Retinal pigment epithelial cell (primary cell): Measurements from ENCODE around the gene NPM1.
"Not testable (repeated sequence)": the region's sequence is repeated elsewhere in the genome, so short reads cannot be mapped to it uniquely, and the experiment has no call there.

Experiments used
- DNase-seq: peaks from one replicate; pipeline ENCODE4 v3.0.0-alpha.2; 2010; ENCODE audit warnings: low read depth
- H3K4me3 ChIP-seq: 2 replicates; pipeline ENCODE4 v1.5.1; 2011; ENCODE audit warnings: mild to moderate bottlenecking, low read length, control low read depth, moderate library complexity
- TF ChIP-seq, protein P1 (sequence below): conservative IDR thresholded peaks from 2 replicates; pipeline ENCODE4 v1.5.1; 2011; ENCODE audit warnings: low read depth, low read length, control low read depth, inconsistent platforms

Gene NPM1

DNA sequence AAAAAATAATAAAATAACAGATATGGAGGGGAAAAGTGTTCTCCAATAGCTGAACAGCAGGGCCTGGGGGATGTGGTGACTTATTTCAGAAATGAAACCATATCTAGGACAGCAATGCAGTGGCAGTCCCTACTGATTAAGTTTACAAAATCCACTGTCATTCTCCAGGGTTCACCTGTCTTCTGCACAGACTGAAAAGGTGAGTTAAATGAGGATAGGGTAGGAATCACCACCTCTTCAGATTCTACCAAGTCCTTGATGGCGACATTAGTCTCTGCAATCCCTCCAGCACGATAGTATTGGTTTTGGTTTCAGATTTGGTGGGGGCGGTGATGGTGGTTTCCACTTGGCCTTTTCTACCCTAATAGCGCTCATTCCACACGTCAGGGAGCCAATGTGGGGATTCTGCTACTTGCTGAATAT is 32.3 kb upstream of the NPM1 start:
- DNase-seq = no peak
- no peak overlapping the region for H3K4me3 ChIP-seq

DNA sequence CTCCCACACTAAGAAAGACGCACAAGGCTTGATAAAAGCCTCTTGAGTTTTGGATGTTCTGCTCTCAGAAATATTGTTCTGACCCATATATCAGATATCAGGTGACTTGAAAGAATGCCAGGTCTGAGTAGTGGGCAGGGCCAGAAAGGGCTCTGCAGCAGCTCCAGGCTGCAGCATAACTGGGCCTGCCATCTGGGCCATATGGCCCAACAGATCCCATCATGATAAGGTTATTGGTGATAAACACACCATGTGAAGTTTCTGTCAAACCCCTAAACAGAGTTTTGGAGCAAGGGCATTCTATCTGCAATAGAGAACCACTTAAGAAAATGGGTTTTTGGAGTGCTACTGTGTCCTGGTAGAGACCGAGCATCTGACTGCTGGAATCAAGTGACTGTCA is 29.8 kb upstream of the NPM1 start:
- H3K4me3 ChIP-seq = no peak overlapping the region
- DNase-seq = no peak
- TF ChIP-seq, protein P1, sequence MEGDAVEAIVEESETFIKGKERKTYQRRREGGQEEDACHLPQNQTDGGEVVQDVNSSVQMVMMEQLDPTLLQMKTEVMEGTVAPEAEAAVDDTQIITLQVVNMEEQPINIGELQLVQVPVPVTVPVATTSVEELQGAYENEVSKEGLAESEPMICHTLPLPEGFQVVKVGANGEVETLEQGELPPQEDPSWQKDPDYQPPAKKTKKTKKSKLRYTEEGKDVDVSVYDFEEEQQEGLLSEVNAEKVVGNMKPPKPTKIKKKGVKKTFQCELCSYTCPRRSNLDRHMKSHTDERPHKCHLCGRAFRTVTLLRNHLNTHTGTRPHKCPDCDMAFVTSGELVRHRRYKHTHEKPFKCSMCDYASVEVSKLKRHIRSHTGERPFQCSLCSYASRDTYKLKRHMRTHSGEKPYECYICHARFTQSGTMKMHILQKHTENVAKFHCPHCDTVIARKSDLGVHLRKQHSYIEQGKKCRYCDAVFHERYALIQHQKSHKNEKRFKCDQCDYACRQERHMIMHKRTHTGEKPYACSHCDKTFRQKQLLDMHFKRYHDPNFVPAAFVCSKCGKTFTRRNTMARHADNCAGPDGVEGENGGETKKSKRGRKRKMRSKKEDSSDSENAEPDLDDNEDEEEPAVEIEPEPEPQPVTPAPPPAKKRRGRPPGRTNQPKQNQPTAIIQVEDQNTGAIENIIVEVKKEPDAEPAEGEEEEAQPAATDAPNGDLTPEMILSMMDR = no peak

More for the DNA sequence above, 32.3 kb upstream of the NPM1 start:
- TF ChIP-seq, protein P1 = no peak

DNA sequence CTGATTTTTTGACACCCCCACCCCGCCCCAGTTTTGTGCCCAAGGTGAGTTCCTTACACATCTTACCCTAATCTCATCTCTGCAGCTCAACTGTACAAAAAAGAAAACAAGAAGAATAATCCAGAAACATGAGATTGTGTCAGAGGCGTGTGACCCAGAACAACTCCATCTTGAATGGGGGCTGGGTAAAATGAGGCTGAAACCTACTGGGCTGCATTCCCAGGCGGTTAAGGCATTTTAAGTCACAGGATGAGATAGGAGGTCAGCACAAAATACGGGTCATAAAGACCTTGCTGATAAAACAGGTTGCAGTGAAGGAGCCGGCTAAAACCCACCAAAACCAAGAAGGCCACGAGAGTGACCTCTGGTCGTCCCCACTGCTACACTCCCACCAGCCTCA is 26.5 kb upstream of the NPM1 start:
- not testable (repeated sequence) for H3K4me3 ChIP-seq, DNase-seq

DNA sequence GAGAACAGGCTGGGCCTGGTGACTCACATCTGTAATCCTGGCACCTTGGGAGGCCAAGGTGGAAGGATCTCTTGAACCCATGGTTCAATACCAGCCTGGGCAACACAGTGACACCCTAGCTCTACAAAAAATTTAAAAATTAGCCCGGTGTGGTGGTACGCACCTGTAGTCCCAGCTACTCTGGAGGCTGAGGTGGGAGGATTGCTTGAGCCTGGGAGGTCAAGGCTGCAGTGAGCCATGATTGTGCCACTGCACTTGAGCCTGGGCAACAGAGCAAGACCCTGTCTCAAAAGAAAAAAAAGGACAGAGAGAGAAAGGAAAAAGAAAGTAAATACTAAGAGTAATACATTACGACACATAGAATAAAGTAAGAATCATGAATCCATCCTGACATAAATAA is 24.4 kb upstream of the NPM1 start:
- DNase-seq, H3K4me3 ChIP-seq: not testable (repeated sequence)

DNA sequence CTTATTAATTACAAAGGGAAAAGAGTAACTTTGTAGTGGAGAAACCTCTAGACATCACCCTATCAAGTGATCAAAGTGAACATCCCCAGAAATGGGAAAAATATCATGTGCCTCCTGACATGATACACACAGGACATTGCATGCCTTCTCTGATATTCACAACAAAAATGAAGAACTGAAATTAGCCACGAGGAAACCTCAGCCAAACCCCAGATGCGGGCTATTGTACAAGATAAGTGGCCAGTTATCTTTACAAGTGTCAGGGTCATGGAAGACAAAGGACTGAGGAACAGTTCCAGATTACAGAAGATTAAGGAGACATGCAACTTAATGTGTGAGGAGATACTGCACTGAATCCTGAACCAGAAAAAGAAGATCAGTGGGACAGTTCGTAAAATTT is 23.8 kb upstream of the NPM1 start:
- TF ChIP-seq, protein P1 = no peak
- DNase-seq = no peak

DNA sequence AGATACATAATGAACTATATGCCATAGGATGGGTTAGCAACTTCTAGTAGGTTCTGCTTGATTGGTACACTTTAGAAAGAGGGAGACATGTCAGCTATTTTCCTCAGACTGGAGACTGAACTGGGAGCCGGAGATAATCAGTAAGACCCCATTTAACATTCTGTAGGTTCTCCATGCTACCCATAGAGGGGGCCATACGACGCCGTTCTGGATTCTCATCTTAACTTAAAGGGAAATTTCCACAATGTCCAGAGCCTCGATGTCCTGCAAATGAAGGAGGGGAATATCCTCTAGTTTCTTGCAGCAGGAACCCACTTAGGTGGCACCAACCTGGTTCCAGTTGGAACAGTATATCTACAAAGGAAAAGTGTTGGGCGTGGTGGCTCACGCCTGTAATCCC is 22.3 kb upstream of the NPM1 start:
- no peak overlapping the region for H3K4me3 ChIP-seq
- TF ChIP-seq, protein P1 = peak; percentile 64
- no peak for DNase-seq

More for the DNA sequence above, 23.8 kb upstream of the NPM1 start:
- no peak overlapping the region for H3K4me3 ChIP-seq

DNA sequence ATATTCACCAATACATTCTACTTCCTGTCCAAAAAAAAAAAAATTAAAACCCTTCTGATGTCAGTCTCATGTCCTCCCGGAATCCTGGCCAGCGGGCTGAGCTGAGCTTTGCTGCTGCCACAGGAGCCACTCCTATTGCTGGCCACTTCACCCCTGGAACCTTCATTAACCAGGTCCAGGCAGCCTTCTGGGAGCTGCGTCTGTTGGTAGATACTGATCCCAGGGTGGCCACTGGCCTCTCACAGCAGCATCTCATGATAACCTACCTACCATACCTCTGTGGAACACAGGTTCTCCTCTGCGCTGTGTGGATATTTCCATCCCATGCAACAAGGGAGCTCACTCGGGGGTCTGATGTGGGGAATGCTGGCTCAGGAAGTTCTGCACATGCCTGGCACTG is 21.0 kb upstream of the NPM1 start:
- DNase-seq = no peak
- TF ChIP-seq, protein P1 = no peak
- no peak overlapping the region for H3K4me3 ChIP-seq

DNA sequence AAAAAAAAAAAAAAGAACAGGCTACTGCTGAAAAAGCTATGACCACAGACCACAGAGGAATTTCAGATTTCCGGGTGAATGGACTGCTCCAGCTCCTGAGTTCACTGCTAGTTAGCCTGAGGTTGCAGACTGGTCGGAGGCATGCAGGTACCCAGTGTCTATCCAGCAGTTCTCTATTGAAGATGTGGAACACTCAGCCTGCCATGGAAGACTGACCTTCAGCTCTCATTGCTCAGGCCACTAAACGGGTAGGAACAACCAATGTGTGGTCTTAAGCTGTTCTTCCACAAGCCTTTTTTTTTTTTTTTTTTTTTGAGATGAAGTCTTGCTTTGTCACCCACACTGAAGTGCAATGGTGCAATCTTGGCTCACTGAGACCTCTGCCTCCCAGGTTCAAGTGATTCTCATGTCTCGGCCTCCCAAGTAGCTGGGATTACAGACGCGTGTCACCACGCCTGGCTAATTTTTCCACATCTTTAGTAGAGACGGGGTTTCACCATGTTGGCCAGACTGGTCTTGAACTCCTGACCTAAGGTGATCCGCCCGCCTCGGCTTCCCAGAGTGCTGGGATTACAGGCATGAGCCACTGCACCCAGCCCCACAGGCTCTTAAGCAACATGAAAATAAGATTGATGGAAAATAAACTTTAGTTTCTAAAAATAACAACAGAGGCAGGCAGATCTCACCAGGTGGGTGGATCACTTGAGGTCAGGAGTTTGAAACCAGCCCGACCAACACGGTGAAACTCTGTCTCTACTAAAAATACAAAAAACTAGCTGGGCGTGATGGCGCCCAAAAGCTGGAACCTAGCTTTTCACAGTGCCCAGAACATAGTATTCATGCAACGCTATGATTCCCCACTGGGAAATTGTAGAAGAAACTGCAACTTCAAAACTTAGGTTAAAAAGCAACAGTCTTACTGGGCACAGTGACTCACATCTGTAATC is 20.0 kb upstream of the NPM1 start:
- TF ChIP-seq, protein P1 = no peak
- DNase-seq = no peak
- H3K4me3 ChIP-seq = no peak overlapping the region
